Endothelial cell of hepatic sinusoid (primary cell): ENCODE measurements around the gene ERFL.

ENCODE experiments used
- in situ Hi-C: cut with HindIII; loops from 2 replicates; pipeline ENCODE4 v1.10.0; 2017; ENCODE audit warnings: low sequenced_read_pairs

Gene ERFL

DNA sequence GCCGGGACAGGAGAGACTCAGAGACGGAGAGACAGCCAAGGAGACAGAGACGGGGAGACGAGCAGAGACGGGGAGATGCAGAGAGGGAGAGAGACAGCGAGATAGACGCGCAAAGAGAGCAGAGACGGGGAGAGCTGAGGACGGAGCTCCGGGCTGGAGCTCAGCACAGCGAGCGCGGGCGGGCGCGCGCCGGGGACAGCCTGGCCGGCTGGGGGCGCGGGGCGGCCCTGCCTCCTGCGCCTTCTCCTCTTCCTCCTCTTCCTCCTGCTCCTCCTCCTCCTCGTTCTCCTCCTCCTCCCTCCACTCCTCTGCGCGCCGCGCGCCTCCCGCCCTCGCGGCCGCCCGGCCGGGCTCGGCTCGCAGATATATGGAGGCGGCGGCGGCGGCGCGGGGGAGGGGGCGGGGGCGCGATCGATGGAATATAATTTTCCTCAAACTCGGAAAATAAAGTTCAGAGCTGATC lies at the start of gene ERFL:
ERFL (minus strand) TSS at position 229 of the 463 bp plus-strand sequence. CDS start 15,530 bp downstream, outside the sequence.
- in situ Hi-C loops, result no loop called here

DNA sequence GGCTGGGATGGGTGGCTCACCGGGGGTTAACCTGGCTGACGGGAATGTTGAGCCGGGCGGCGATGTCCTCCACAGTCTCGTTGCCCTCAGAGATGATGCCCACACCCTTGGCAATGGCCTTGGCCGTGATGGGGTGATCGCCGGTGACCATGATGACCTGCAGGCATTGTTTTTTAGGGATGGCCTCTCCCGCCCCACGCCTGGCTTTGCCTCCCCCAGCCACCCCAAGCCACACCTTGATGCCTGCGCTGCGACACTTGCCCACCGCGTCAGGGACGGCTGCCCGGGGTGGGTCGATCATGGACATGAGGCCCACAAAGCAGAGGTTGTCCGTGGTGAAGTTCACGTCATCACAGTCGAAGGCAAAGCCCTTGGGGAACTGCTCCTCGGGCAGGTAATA lies 49.7 kb upstream of the ERFL start:
- in situ Hi-C loops, result no loop called here

- in situ Hi-C loops, result no loop called here
Measured at GRCh38 chr19:41974652-41975051, 46.4 kb upstream of the ERFL start.

DNA sequence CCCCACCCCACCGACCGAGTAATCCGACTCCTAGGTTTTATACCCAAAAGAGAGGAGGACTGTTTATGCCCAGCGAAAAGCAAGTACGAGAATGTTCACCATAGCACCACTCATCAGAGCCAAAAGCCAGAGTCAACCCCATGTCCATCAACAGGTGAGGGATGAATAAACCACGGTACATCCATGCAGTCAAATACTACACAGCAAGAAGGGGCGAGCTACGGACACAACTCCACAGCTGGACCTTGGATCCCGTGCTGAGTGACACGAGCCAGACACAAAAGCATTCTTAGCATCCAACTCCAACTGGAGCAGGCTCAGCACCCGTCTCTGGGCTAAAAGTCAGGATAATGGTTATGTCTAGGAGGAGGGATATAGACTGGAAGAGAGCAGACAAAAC lies 43.1 kb upstream of the ERFL start:
- in situ Hi-C loops, result no loop called here

DNA sequence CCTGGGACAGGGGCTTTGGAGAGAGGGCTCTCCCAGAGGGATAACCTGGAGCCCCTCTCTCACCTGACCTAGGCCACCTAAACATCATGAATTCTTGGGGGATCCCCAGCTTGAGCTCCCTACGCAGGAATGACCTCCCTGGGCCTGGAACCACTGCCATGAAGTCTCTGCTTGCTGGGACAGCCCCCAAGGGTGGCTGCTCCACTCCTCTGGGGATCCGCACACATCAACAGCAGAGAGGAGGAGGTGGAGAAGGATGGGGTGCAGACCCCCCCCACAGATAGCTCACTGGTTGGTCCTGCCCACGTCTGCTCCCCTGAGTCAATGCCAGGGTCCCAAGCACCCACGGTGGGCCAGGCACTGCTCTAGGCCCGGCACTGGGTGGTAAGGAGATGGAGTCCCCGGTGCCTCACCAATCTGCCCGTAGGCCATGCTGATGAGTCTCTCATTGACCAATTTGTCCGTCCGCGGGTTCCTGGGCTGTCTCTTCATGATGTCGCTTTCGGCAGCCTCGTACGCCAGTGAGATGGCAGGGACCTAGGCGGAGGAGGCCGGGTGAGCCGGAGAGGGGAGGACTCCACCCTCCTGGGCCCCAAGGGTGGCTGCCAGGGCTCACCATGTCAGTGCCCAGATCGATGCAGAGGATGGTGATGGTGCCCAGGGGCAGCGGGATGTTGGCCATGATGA lies 41.7 kb upstream of the ERFL start:
- in situ Hi-C loops, result no loop called here

- in situ Hi-C loops, result no loop called here
Measured at GRCh38 chr19:41968751-41969595, 40.7 kb upstream of the ERFL start.

GRCh38 chr19:41967054-41967783 lies 39.0 kb upstream of the ERFL start:
- in situ Hi-C loops, result no loop called here

DNA sequence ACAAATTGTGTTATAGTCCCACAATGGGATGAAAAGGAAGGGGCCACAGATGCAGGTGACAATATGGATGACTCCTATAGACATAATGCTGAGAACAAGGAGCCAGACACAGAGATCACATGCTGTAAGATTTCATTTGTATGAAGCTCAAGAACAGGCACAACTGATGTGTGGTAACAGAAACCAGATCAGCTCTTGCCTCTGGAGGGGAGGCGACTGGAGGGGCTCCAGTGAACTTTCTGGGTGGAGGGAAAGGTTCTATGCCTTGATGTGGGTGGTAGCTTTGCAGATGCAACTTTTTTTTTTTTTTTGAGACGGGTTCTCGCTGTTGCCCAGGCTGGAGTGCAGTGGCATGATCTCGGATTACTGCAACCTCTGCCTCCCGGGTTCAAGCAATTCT lies 36.9 kb upstream of the ERFL start:
- in situ Hi-C loops, result no loop called here

DNA sequence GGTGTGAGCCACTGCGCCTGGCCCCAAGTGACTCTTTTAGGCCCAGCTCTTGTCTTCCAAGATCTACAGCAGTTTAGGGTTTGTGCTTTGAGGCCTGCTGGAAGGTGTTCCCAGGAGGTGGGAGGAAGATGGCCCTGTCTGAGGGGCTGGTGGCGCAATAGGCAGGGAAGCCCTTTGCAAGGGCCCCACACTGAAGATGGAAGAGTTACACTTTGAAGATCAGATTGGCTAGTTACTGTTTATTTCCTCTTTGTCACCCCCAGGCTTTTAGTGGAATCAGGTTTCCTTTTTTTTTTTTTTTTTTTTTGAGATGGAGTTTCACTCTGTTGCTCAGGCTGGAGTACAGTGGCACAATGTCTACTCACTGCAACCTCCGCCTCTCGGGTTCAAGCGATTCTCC lies 32.7 kb upstream of the ERFL start:
- in situ Hi-C loops, result no loop called here

DNA sequence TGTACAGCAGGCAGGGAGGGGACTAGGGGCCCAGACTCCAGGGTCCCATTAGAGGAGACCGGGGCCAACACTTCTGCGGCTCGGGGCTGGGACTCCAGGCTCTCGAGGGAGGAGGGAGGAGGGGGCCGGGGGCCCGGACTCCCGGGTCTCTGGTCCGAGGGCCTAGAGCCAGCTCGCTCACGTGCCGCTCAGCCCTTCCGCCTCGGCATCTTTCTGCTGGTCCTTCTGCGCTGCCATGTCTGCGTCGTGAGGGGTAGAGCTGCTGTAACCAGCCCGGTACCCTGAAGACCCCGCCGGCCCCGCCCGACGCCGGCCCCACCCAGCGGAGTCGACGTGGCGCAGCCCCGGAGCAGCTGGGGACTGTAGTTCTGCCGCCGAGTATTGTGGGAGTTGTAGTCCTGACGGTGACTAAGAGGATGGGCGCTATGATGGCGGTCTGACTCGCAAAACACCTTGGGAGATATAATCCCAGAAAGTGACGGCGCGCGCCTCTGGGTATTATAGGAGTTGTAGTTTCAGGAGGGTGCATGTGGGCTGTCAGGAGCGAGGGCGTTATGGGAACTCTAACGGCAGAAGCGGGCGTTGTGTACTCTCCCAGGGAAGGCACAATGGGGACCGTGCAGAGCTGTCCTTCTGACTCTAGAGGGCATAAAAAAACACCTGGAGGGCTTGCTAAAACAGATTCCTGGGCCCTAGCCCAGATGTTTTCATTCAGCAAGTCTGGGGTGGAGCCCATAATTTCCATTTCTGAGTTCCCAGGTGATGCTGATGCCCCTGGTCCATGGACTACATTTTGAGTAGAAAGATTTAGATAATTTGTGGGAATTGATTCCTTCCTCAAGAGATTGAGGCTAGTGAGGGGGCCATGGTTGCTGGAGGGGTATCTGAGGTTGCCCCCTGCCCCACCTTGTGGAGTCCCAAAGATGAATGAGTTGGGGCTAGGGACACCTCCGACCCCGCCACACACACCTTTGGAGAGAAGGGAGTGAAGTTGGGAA lies 31.1 kb upstream of the ERFL start, which contains the start of gene RABAC1:
RABAC1 (minus strand) TSS at position 266 of the 998 bp plus-strand sequence; CDS start at position 237, 29 bp downstream.
- in situ Hi-C loops, result loop anchor here (10.0 kb wide), 1 partner anchor 65 kb away; no protein-coding TSS in a partner anchor

- in situ Hi-C loops, result loop anchor here (10.0 kb wide), 1 partner anchor 64 kb away; no protein-coding TSS in a partner anchor
Measured at GRCh38 chr19:41958367-41959055, 30.3 kb upstream of the ERFL start.

DNA sequence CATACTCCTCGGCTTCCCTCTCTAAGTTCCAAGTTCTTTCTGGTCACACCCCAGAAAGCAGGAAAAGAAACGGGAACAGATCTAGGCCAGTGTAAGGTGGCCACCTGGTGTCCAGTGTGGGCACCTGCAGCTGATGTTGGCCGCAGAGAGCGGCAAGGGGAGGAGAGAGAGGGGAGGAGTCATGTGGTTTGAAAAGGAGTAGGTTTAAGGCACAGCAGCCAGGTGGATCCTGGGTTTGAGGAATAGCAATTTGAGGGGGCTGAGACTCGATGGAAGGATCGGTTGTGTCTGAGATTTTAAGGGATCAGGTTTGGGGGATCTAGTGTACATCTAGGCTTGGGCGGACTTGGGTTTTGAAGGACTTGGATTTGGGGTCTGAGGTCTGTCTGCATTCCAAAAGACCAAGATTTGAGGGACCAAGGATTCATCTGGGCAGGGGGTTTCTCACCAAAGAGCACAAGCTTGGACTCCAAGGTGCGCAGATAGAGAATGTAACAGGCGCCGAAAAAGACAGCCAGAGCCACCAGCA lies 29.7 kb upstream of the ERFL start:
- in situ Hi-C loops, result loop anchor here (10.0 kb wide), 1 partner anchor 63 kb away; no protein-coding TSS in a partner anchor

- in situ Hi-C loops, result loop anchor here (10.0 kb wide), 1 partner anchor 62 kb away; no protein-coding TSS in a partner anchor
Measured at GRCh38 chr19:41957161-41957837, 29.1 kb upstream of the ERFL start.

GRCh38 chr19:41956621-41957020 lies 28.4 kb upstream of the ERFL start:
- in situ Hi-C loops, result loop anchor here (10.0 kb wide), 1 partner anchor 62 kb away; no protein-coding TSS in a partner anchor

GRCh38 chr19:41955521-41955920 lies 27.3 kb upstream of the ERFL start:
- in situ Hi-C loops, result loop anchor here (10.0 kb wide), 1 partner anchor 61 kb away; no protein-coding TSS in a partner anchor

GRCh38 chr19:41951686-41952172 lies 23.5 kb upstream of the ERFL start:
- in situ Hi-C loops, result loop anchor here (10.0 kb wide), 1 partner anchor 57 kb away; no protein-coding TSS in a partner anchor

- in situ Hi-C loops, result no loop called here
Measured at GRCh38 chr19:41947091-41947490, 18.8 kb upstream of the ERFL start.
